Measurements from ENCODE around the gene EFTUD2.

The EFTUD2 gene

GRCh38 chr17:44862278-44862914 is 36.8 kb downstream of the EFTUD2 start:
- Histone ChIP-seq H3K4me3 (ENCODE audit: low read depth, low read length) (no peak overlapping the region), H3K9ac (ENCODE audit: low read length) (no peak overlapping the region), H3K27me3 (ENCODE audit: control insufficient read depth, insufficient read depth, low read length) (no peaks in the 10 kb centered on the region), H3K36me3 (ENCODE audit: control insufficient read depth, insufficient read depth, low read length) (peaks cover 83% of the 10 kb centered on the region), H3K9me3 (ENCODE audit: control insufficient read depth, insufficient read depth, low read depth, low read length) (no peaks in the 10 kb centered on the region), H3K4me1 (ENCODE audit: control insufficient read depth, insufficient read depth, low read length) (no peaks in the 10 kb centered on the region), H3K27ac (ENCODE audit: low read depth, low read length) (no peak overlapping the region)

- Histone ChIP-seq H3K9me3 (ENCODE audit: control insufficient read depth, insufficient read depth, low read depth, low read length) (no peaks in the 10 kb centered on the region), H3K27ac (ENCODE audit: low read depth, low read length) (no peak overlapping the region), H3K4me1 (ENCODE audit: control insufficient read depth, insufficient read depth, low read length) (no peaks in the 10 kb centered on the region), H3K36me3 (ENCODE audit: control insufficient read depth, insufficient read depth, low read length) (peaks cover 95% of the 10 kb centered on the region), H3K9ac (ENCODE audit: low read length) (no peak overlapping the region), H3K4me3 (ENCODE audit: low read depth, low read length) (no peak overlapping the region), H3K27me3 (ENCODE audit: control insufficient read depth, insufficient read depth, low read length) (no peaks in the 10 kb centered on the region)
These were observed 39.5 kb downstream of the EFTUD2 start for GRCh38 chr17:44859701-44860100.

- no peaks in the 10 kb centered on the region for H3K9me3 ChIP-seq (ENCODE audit: control insufficient read depth, insufficient read depth, low read depth, low read length)
- no peak overlapping the region for H3K9ac ChIP-seq (ENCODE audit: low read length)
- no peak overlapping the region for H3K27ac ChIP-seq (ENCODE audit: low read depth, low read length)
- H3K4me3 ChIP-seq (ENCODE audit: low read depth, low read length), result no peak overlapping the region
- H3K36me3 ChIP-seq (ENCODE audit: control insufficient read depth, insufficient read depth, low read length), result peaks cover 91% of the 10 kb centered on the region
- no peaks in the 10 kb centered on the region for H3K4me1 ChIP-seq (ENCODE audit: control insufficient read depth, insufficient read depth, low read length)
- H3K27me3 ChIP-seq (ENCODE audit: control insufficient read depth, insufficient read depth, low read length), result no peaks in the 10 kb centered on the region
These were observed 45.1 kb downstream of the EFTUD2 start for GRCh38 chr17:44854192-44854591.

GRCh38 chr17:44850612-44851011 is 48.6 kb downstream of the EFTUD2 start:
- H3K27me3 ChIP-seq (ENCODE audit: control insufficient read depth, insufficient read depth, low read length), result no peaks in the 10 kb centered on the region
- H3K4me3 ChIP-seq (ENCODE audit: low read depth, low read length), result no peak overlapping the region
- no peaks in the 10 kb centered on the region for H3K4me1 ChIP-seq (ENCODE audit: control insufficient read depth, insufficient read depth, low read length)
- no peaks in the 10 kb centered on the region for H3K9me3 ChIP-seq (ENCODE audit: control insufficient read depth, insufficient read depth, low read depth, low read length)
- peaks cover 59% of the 10 kb centered on the region for H3K36me3 ChIP-seq (ENCODE audit: control insufficient read depth, insufficient read depth, low read length)
- H3K9ac ChIP-seq (ENCODE audit: low read length), result no peak overlapping the region
- no peak overlapping the region for H3K27ac ChIP-seq (ENCODE audit: low read depth, low read length)

- no peak overlapping the region for H3K27ac ChIP-seq (ENCODE audit: low read depth, low read length)
- H3K9ac ChIP-seq (ENCODE audit: low read length), result no peak overlapping the region
- peaks cover 54% of the 10 kb centered on the region for H3K36me3 ChIP-seq (ENCODE audit: control insufficient read depth, insufficient read depth, low read length)
- H3K4me3 ChIP-seq (ENCODE audit: low read depth, low read length), result no peak overlapping the region
- no peaks in the 10 kb centered on the region for H3K27me3 ChIP-seq (ENCODE audit: control insufficient read depth, insufficient read depth, low read length)
- H3K4me1 ChIP-seq (ENCODE audit: control insufficient read depth, insufficient read depth, low read length), result no peaks in the 10 kb centered on the region
- H3K9me3 ChIP-seq (ENCODE audit: control insufficient read depth, insufficient read depth, low read depth, low read length), result no peaks in the 10 kb centered on the region
These were observed 49.2 kb downstream of the EFTUD2 start for GRCh38 chr17:44850025-44850424.

GRCh38 chr17:44848961-44849489 is 50.2 kb downstream of the EFTUD2 start:
- Histone ChIP-seq H3K4me1 (ENCODE audit: control insufficient read depth, insufficient read depth, low read length) (peaks cover 8% of the 10 kb centered on the region), H3K4me3 (ENCODE audit: low read depth, low read length) (no peak overlapping the region), H3K27ac (ENCODE audit: low read depth, low read length) (no peak overlapping the region), H3K9ac (ENCODE audit: low read length) (no peak overlapping the region), H3K27me3 (ENCODE audit: control insufficient read depth, insufficient read depth, low read length) (no peaks in the 10 kb centered on the region), H3K36me3 (ENCODE audit: control insufficient read depth, insufficient read depth, low read length) (peaks cover 44% of the 10 kb centered on the region), H3K9me3 (ENCODE audit: control insufficient read depth, insufficient read depth, low read depth, low read length) (no peaks in the 10 kb centered on the region)

- peaks cover 14% of the 10 kb centered on the region for H3K4me1 ChIP-seq (ENCODE audit: control insufficient read depth, insufficient read depth, low read length)
- H3K9ac ChIP-seq (ENCODE audit: low read length), result no peak overlapping the region
These were observed 50.9 kb downstream of the EFTUD2 start for GRCh38 chr17:44848257-44848795.

GRCh38 chr17:44847586-44847985 is 51.7 kb downstream of the EFTUD2 start, which contains the start of gene HIGD1B:
HIGD1B (plus strand) TSS chr17:44847883; CDS start chr17:44848153, 270 bp downstream.
- H3K4me3 ChIP-seq (ENCODE audit: low read depth, low read length), result no peak within 1 kb of the TSS
- no peak within 1 kb of the TSS for H3K9ac ChIP-seq (ENCODE audit: low read length)
- H3K4me1 ChIP-seq (ENCODE audit: control insufficient read depth, insufficient read depth, low read length), result peaks cover 21% of the 10 kb centered on the region
- H3K9me3 ChIP-seq (ENCODE audit: control insufficient read depth, insufficient read depth, low read depth, low read length), result no peaks in the 10 kb centered on the region
- peaks cover 30% of the 10 kb centered on the region for H3K36me3 ChIP-seq (ENCODE audit: control insufficient read depth, insufficient read depth, low read length)
- no peaks in the 10 kb centered on the region for H3K27me3 ChIP-seq (ENCODE audit: control insufficient read depth, insufficient read depth, low read length)
- no peak within 1 kb of the TSS for H3K27ac ChIP-seq (ENCODE audit: low read depth, low read length)

More at GRCh38 chr17:44848257-44848795, 50.9 kb downstream of the EFTUD2 start:
- H3K27ac ChIP-seq (ENCODE audit: low read depth, low read length), result no peak overlapping the region
- no peak overlapping the region for H3K4me3 ChIP-seq (ENCODE audit: low read depth, low read length)
- H3K27me3 ChIP-seq (ENCODE audit: control insufficient read depth, insufficient read depth, low read length), result no peaks in the 10 kb centered on the region
- H3K9me3 ChIP-seq (ENCODE audit: control insufficient read depth, insufficient read depth, low read depth, low read length), result no peaks in the 10 kb centered on the region
- peaks cover 37% of the 10 kb centered on the region for H3K36me3 ChIP-seq (ENCODE audit: control insufficient read depth, insufficient read depth, low read length)

- Histone ChIP-seq H3K36me3 (ENCODE audit: control insufficient read depth, insufficient read depth, low read length) (peaks cover 20% of the 10 kb centered on the region), H3K27ac (ENCODE audit: low read depth, low read length) (no peak overlapping the region), H3K9ac (ENCODE audit: low read length) (no peak overlapping the region), H3K4me1 (ENCODE audit: control insufficient read depth, insufficient read depth, low read length) (peaks cover 24% of the 10 kb centered on the region), H3K27me3 (ENCODE audit: control insufficient read depth, insufficient read depth, low read length) (no peaks in the 10 kb centered on the region), H3K4me3 (ENCODE audit: low read depth, low read length) (no peak overlapping the region), H3K9me3 (ENCODE audit: control insufficient read depth, insufficient read depth, low read depth, low read length) (no peaks in the 10 kb centered on the region)
These were observed 53.0 kb downstream of the EFTUD2 start for GRCh38 chr17:44846206-44846605.

- peaks cover 4% of the 10 kb centered on the region; the same call in 1 of the 2 replicates for H3K36me3 ChIP-seq (ENCODE audit: control insufficient read depth, insufficient read depth, low read length)
- H3K27ac ChIP-seq (ENCODE audit: low read depth, low read length), result no peak overlapping the region
- H3K4me1 ChIP-seq (ENCODE audit: control insufficient read depth, insufficient read depth, low read length), result peaks cover 24% of the 10 kb centered on the region
- no peaks in the 10 kb centered on the region for H3K9me3 ChIP-seq (ENCODE audit: control insufficient read depth, insufficient read depth, low read depth, low read length)
- H3K9ac ChIP-seq (ENCODE audit: low read length), result no peak overlapping the region
- no peak overlapping the region for H3K4me3 ChIP-seq (ENCODE audit: low read depth, low read length)
- no peaks in the 10 kb centered on the region for H3K27me3 ChIP-seq (ENCODE audit: control insufficient read depth, insufficient read depth, low read length)
These were observed 54.8 kb downstream of the EFTUD2 start for GRCh38 chr17:44844390-44844830.

GRCh38 chr17:44842748-44843147 is 56.5 kb downstream of the EFTUD2 start:
- no peaks in the 10 kb centered on the region for H3K36me3 ChIP-seq (ENCODE audit: control insufficient read depth, insufficient read depth, low read length)
- H3K27ac ChIP-seq (ENCODE audit: low read depth, low read length), result no peak overlapping the region
- peak overlapping the region; percentile 43 for H3K4me3 ChIP-seq (ENCODE audit: low read depth, low read length)
- peaks cover 24% of the 10 kb centered on the region for H3K4me1 ChIP-seq (ENCODE audit: control insufficient read depth, insufficient read depth, low read length)
- H3K9me3 ChIP-seq (ENCODE audit: control insufficient read depth, insufficient read depth, low read depth, low read length), result no peaks in the 10 kb centered on the region
- no peaks in the 10 kb centered on the region for H3K27me3 ChIP-seq (ENCODE audit: control insufficient read depth, insufficient read depth, low read length)
- H3K9ac ChIP-seq (ENCODE audit: low read length), result no peak overlapping the region

All from HUES6 (cell line).